HepG2 (cell line): ENCODE data around the gene COX4I2. TPM values are rescaled to one million over a fixed set of nuclear protein-coding genes. Genes with fewer than 3 reads are reported as not detected.

Experiments
- HIVEP1 ChIP-seq: sonication (generic); formaldehyde crosslinking; IDR thresholded peaks from 2 replicates; pipeline ENCODE4 v1.4.0; 2020; ENCODE audit warnings: mild to moderate bottlenecking, missing genetic modification reagents
- IRF9 ChIP-seq: sonication (generic); formaldehyde crosslinking; IDR thresholded peaks from 2 replicates; pipeline ENCODE4 v1.8.0; 2022; ENCODE audit warnings: missing genetic modification reagents, mild to moderate bottlenecking, borderline replicate concordance
- JUN ChIP-seq: sonication (generic); formaldehyde crosslinking; IDR thresholded peaks from 2 replicates; pipeline ENCODE4 v1.4.0; 2020; ENCODE audit warnings: mild to moderate bottlenecking, missing genetic modification reagents
- MNT ChIP-seq: fragments of 450-650 bp; IDR thresholded peaks from 2 replicates; pipeline ENCODE4 v1.6.1; 2016
- MXI1 ChIP-seq: IDR thresholded peaks from 3 replicates; pipeline ENCODE4 v1.6.1; 2012; ENCODE audit warnings: low read depth, low read length, inconsistent platforms, borderline replicate concordance
- PHB2 ChIP-seq: fragments of 450-650 bp; IDR thresholded peaks from 2 replicates; pipeline ENCODE4 v1.6.1; 2018; ENCODE audit not compliant: partially characterized antibody
- POLR2AphosphoS2 ChIP-seq: IDR thresholded peaks from 2 replicates; pipeline ENCODE4 v1.6.1; 2011; ENCODE audit warnings: low read depth, low read length, improper control_type of control experiment
- TGIF2 ChIP-seq: IDR thresholded peaks from 2 replicates; pipeline ENCODE4 v1.6.1; 2016; ENCODE audit warnings: control low read depth, missing compliant biosample characterization
- XRCC5 ChIP-seq: fragments of 200-400 bp; formaldehyde crosslinking; optimal IDR thresholded peaks from 2 replicates; pipeline ENCODE3; 2017; ENCODE audit warnings: mild to moderate bottlenecking, low read length
- ZNF562 ChIP-seq: sonication (generic); formaldehyde crosslinking; IDR thresholded peaks from 2 replicates; pipeline ENCODE4 v1.8.0; 2022; ENCODE audit warnings: missing genetic modification reagents, borderline replicate concordance
- ZNF644 ChIP-seq: IDR thresholded peaks from 2 replicates; pipeline ENCODE4 v1.6.1; 2016; ENCODE audit warnings: low read depth
- ZNF740 ChIP-seq: sonication (generic); formaldehyde crosslinking; IDR thresholded peaks from 2 replicates; pipeline ENCODE4 v1.4.0; 2020; ENCODE audit warnings: missing genetic modification reagents
- ZNF766 ChIP-seq: sonication (generic); formaldehyde crosslinking; IDR thresholded peaks from 2 replicates; pipeline ENCODE4 v1.5.0; 2020; ENCODE audit warnings: missing genetic modification reagents, borderline replicate concordance
- polyA plus RNA-seq, 8 experiments: library from polyadenylated mRNA; depleted of rRNA in 3 of 8; stranded (reverse) in 7 of 8; unstranded in 1 of 8; fragments of >200 nt; fragmentation: Illumina TruSeq in 4 of 8; extraction: Trizol in 4 of 8; gene quantifications; 2 replicates each; pipeline versions ENCODE4 v1.2.1 to v1.2.3, GENCODE V29; 2011 to 2016; ENCODE audit warnings: low read depth in 4 of 8, missing spikeins in 1 of 8, mixed read lengths in 1 of 8; ENCODE audit not compliant: insufficient read depth in 1 of 8
- total RNA-seq, 5 experiments: library from RNA; depleted of rRNA; stranded (reverse); fragments of >200 nt; fragmentation: Illumina TruSeq; extraction: Trizol; gene quantifications; 2 replicates each; pipeline ENCODE4 v1.2.3, GENCODE V29; 2016; ENCODE audit warnings: low read depth in 1 of 5

COX4I2 gene
- total and polyA plus RNA-seq, 2 of the 13 experiments (the other 11 are each of a cell fraction or from before 2014, with no cell fraction given), result 1.1 TPM; not detected in 1

- no peak for TF ChIP-seq MXI1
- no peak for TF ChIP-seq IRF9
- TF ChIP-seq TGIF2 (CRISPR knock-in tag), result 0 out of 2 replicates have a peak, but pooled peaks have one; percentile 10
- TF ChIP-seq XRCC5, result no peak
- no peak for TF ChIP-seq MNT
- peak; percentile 9 for TF ChIP-seq HIVEP1
- TF ChIP-seq ZNF644 (CRISPR knock-in tag), result no peak
- no peak for TF ChIP-seq JUN (CRISPR knock-in tag)
- no peak for TF ChIP-seq PHB2
- TF ChIP-seq ZNF766, result no peak
- no peak for TF ChIP-seq ZNF740 (CRISPR knock-in tag)
- TF ChIP-seq ZNF562 (CRISPR knock-in tag), result no peak
- TF ChIP-seq POLR2AphosphoS2, result no peak
- TF ChIP-seq, all 625 proteins: peak for 30
Observed at GRCh38 chr20:31595380-31595653, 42.4 kb upstream of the COX4I2 start (continued).
